Aorta (tissue), 5 donors: ENCODE measurements around the gene LRRC74B. TPM values are rescaled to one million over a fixed set of nuclear protein-coding genes. Genes with fewer than 3 reads are reported as not detected.
"Not testable (repeated sequence)": the region's sequence is repeated elsewhere in the genome, so short reads cannot be mapped to it uniquely, and the experiment has no call there.

ENCODE experiments used
- ATAC-seq: fragments of 200-7000 bp; cut with Tn5 transposase; one replicate; pipeline ENCODE4 v1.9.1; 2022; ENCODE audit warnings: moderate library complexity; ENCODE audit not compliant: low FRiP score
- DNase-seq, 2 donors: peaks; one replicate each; pipeline ENCODE4 v3.0.0-alpha.2; 2020
- H3K27ac ChIP-seq, 2 donors: one replicate each; pipeline ENCODE4 v1.5.1; 2013; ENCODE audit warnings: low read length in 2 of 2, mild to moderate bottlenecking in 2 of 2, moderate library complexity in 2 of 2, control low read depth in 1 of 2, inconsistent platforms in 1 of 2, low read depth in 1 of 2
- H3K27me3 ChIP-seq, 2 donors: one replicate each; pipeline ENCODE4 v1.6.1; 2013; ENCODE audit warnings: control low read depth in 1 of 2, low read length in 1 of 2, mild to moderate bottlenecking in 1 of 2, moderate library complexity in 1 of 2; ENCODE audit not compliant: insufficient read depth in 2 of 2, control insufficient read depth in 1 of 2
- H3K36me3 ChIP-seq, 2 donors: one replicate each; pipeline ENCODE4 v1.6.1; 2013; ENCODE audit warnings: control low read depth in 1 of 2, low read length in 1 of 2, mild to moderate bottlenecking in 1 of 2; ENCODE audit not compliant: insufficient read depth in 2 of 2, control insufficient read depth in 1 of 2
- H3K4me1 ChIP-seq, 2 donors: one replicate each; pipeline ENCODE4 v1.6.1; 2013; ENCODE audit warnings: low read length in 2 of 2, control low read depth in 1 of 2, mild to moderate bottlenecking in 1 of 2, moderate library complexity in 1 of 2; ENCODE audit not compliant: insufficient read depth in 2 of 2, control insufficient read depth in 1 of 2
- H3K4me3 ChIP-seq, 2 donors: one replicate each; pipeline ENCODE4 v1.5.1; 2013; ENCODE audit warnings: low read length in 2 of 2, control low read depth in 1 of 2, mild to moderate bottlenecking in 1 of 2
- H3K9me3 ChIP-seq: one replicate; pipeline ENCODE4 v1.6.1; 2013; ENCODE audit warnings: mild to moderate bottlenecking, low read length; ENCODE audit not compliant: control insufficient read depth
- WGBS, 2 donors: extraction: QIAGEN DNeasy Blood & Tissue Kit; methylation state at CpG; one replicate each; pipeline ENCODE4 v1.1.7; 2013; 5-methylcytosine and 5-hydroxymethylcytosine counted together
- intact Hi-C, 2 donors: fragments of 100-400 bp; cut with DNase I; formaldehyde crosslinking; loops; one replicate each; pipeline versions ENCODE4 v1.14.2 to v1.15.0; 2022
- polyA plus RNA-seq, 2 donors: library from polyadenylated mRNA; stranded (reverse); fragments of 200-250 nt; gene quantifications; one replicate each; pipeline ENCODE4 v1.2.3, GENCODE V29; 2013
- total RNA-seq, 2 donors: library from RNA; stranded (reverse); fragmentation: NEBNext Ultra II Directional; extraction: Animal tissue kit (Norgen Biotek cat#: 25700); gene quantifications; one replicate each; pipeline ENCODE4 v1.2.1, GENCODE V29; 2021
- donor health status: healthy with polysubstance abuse.
- donor health status: Bipolar disorder and iron deficiency.
- donor health status: DM: no; HTN: no; CAD: no.
- donor health status: DM: no; HTN: no; CAD: no.
- donor health status: DM: yes; HTN: yes; CAD: no.

The LRRC74B gene
- total and polyA plus RNA-seq, 4 donors: 0.05 TPM; not detected in 3

DNA sequence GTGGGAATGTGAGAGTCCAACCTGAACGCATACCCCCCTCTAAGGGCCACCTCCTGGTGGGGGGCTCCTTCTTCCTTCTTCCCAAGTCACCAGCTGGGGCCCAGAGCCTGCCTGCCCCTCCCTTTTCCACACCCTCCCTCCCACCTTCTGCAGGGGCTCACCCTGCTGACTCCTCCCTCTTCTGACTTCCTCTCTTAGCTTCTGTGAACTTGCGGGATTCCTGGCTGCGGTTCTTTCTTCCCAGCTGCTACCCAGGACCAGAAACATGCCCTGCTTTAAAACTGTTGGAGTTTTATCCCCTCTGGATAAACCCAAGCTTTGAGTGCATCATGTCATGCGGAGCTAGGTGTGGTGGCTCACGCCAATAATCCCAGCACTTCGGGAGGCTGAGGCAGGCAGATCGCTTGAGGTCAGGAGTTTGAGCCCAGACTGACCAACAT, 10.2 kb downstream of the LRRC74B start:
- ATAC-seq (no peak), DNase-seq (no peak)
- WGBS, 2 donors: 51 to 60% methylated on average over 7 of the region's 7 CpGs
- Histone ChIP-seq H3K4me3 (no peak overlapping the region), H3K27me3 (no peaks in the 10 kb centered on the region), H3K4me1 (no peaks in the 10 kb centered on the region), H3K9me3 (no peaks in the 10 kb centered on the region), H3K36me3 (no peaks in the 10 kb centered on the region), H3K27ac (no peak overlapping the region)
- intact Hi-C loops: no loop called here

DNA sequence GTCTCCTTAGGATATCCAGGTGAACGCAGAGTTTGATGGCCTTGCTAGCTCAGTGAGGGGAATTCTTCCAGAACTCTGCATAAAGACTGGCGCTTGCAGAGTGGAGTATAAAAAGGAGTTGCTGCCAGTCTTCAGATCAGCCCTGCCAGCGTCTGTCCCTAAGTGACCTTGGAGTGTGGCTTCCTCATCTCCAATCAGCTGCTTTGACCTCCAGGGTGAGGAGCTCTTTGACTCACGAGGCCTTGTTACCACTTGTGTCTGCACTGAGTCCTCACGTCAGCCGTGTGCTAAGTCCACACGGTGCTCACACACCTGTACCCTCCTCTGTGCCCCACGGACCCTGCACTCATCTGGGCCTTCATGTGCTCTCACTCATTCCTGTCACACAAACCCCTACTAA, 14.6 kb downstream of the LRRC74B start:
- H3K4me1 ChIP-seq, ATAC-seq, H3K4me3 ChIP-seq, H3K36me3 ChIP-seq, H3K9me3 ChIP-seq, intact Hi-C loops, H3K27ac ChIP-seq, H3K27me3 ChIP-seq, DNase-seq: not testable (repeated sequence)
- 86 to 89% methylated on average over 7 of the region's 8 CpGs for WGBS, 2 donors

GRCh38 chr22:21061660-21062321, 16.0 kb downstream of the LRRC74B start:
- DNase-seq, H3K4me3 ChIP-seq, H3K27me3 ChIP-seq, H3K9me3 ChIP-seq, intact Hi-C loops, H3K4me1 ChIP-seq, H3K36me3 ChIP-seq, ATAC-seq, H3K27ac ChIP-seq: not testable (repeated sequence)
- WGBS, 2 donors: 94 to 96% methylated on average over 18 of the region's 18 CpGs

GRCh38 chr22:21064425-21064824, 18.7 kb downstream of the LRRC74B start:
- H3K4me1 ChIP-seq, intact Hi-C loops, ATAC-seq, H3K9me3 ChIP-seq, H3K4me3 ChIP-seq, H3K36me3 ChIP-seq, H3K27me3 ChIP-seq, H3K27ac ChIP-seq: not testable (repeated sequence)
- DNase-seq: peak in 1 of 2 donors; percentile 16
- 71 to 74% methylated on average over 11 of the region's 11 CpGs for WGBS, 2 donors

DNA sequence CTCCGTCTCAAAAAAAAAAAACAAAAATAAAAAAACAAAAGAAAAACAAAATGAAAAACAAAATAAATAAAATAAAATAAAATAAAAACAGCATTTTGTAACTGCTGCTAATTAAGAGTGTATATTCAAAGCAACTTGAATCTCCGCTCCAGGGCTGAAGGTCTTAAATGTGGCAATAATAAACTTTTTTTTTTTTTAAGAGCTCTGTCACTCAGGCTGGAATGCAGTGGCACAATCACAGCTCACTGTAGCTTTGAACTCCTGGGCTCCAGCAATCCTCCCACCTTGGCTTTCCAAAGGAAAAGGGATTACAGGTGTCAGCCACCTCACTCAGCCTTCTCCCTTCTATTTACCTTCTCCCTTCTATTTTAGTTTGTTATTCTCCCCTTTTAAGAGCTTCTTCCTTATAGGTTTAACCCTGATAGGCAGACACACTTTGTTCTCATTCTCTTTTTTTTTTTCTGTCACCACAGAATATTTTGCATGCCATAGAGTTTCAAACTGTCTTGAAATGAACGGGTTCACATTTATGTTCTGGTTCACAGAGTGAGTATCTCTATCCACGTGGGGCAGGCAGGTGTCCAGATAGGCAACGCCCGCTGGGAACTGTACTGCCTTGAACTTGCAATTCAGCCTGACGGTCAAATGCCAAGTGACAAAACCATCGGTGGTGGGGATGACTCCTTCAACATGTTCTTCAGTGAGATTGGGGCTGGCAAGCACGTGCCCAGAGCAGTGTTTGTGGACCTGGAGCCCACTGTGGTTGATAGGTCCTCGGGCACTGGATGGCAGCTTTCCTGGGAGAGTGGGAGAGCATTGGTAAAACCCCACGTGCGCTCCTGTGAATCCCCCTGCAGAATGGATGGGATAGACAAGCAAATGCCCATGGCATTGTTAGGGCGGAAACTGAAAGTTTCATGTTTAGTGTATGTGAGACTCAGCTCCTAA, 19.4 kb downstream of the LRRC74B start:
- Histone ChIP-seq H3K36me3 (no peaks in the 10 kb centered on the region), H3K4me3 (no peak overlapping the region), H3K27ac (no peak overlapping the region), H3K27me3 (no peaks in the 10 kb centered on the region), H3K4me1 (no peaks in the 10 kb centered on the region), H3K9me3 (no peaks in the 10 kb centered on the region)
- peak; percentile 14 to 31 for DNase-seq
- 52 to 55% methylated on average over 13 of the region's 13 CpGs for WGBS, 2 donors
- intact Hi-C loops: no loop called here
- no peak for ATAC-seq

GRCh38 chr22:21067075-21067900, 21.5 kb downstream of the LRRC74B start:
- Histone ChIP-seq H3K27me3 (no peaks in the 10 kb centered on the region), H3K4me1 (no peaks in the 10 kb centered on the region), H3K9me3 (no peaks in the 10 kb centered on the region), H3K27ac (no peak overlapping the region), H3K4me3 (no peak overlapping the region), H3K36me3 (no peaks in the 10 kb centered on the region)
- intact Hi-C loops: no loop called here
- 88% methylated on average over 27 to 28 of the region's 28 CpGs for WGBS, 2 donors
- ATAC-seq: no peak
- DNase-seq: peak in 1 of 2 donors; percentile 27

DNA sequence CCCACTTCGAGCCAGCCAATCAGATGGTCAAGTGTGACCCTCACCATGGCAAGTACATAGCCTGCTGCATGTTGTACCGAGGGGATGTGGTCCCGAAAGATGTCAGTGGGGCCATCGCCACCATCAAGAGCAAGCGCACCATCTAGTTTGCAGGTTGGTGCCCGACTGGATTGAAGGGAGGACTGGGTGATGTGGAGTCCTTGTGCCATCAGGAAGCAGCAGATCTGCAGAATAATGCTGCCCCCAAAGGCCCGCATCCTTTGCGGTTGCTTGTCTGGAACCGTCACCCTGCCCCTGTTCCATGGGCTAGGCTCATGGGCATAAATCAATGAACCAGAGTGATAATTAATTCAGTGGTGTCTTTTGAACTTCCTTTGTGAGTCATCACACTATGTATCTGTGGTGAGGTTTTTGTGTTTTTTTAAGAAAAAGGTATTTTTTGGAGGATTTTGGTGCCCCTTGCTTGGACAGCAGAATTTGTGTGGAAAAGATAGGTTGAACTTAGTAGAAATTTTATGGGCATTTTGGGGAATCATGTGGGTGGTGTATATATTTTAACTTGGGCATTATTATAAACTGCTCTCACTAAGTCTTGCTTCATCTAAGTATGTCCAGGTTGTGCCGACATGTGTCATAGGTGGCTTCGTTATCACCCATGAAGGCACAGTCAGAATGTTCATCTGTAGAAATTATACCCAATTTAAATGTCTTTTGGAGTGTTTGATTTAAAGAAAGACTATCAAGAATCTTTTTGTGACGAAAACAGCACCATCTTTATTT, 22.3 kb downstream of the LRRC74B start:
- WGBS, 2 donors: 90 to 91% methylated on average over 12 of the region's 12 CpGs
- no peak overlapping the region for H3K27ac ChIP-seq
- DNase-seq: peak in 1 of 2 donors; percentile 16

More for the DNA sequence above, 22.3 kb downstream of the LRRC74B start:
- Histone ChIP-seq H3K4me3 (no peak overlapping the region), H3K4me1 (no peaks in the 10 kb centered on the region), H3K9me3 (no peaks in the 10 kb centered on the region), H3K36me3 (no peaks in the 10 kb centered on the region), H3K27me3 (no peaks in the 10 kb centered on the region)
- ATAC-seq: no peak
- intact Hi-C loops: no loop called here
